ES-I3 (cell line): Measurements from ENCODE around the gene CAD.

Experiments used
- H3K36me3 ChIP-seq: 2 replicates; pipeline ENCODE4 v1.6.1; 2013; ENCODE audit warnings: mild to moderate bottlenecking, low read length, control low read depth, moderate library complexity; ENCODE audit not compliant: insufficient read depth
- H3K4me1 ChIP-seq: 2 replicates; pipeline ENCODE4 v1.6.1; 2013; ENCODE audit warnings: mild to moderate bottlenecking, control low read depth, low read length; ENCODE audit not compliant: insufficient read depth
- H3K9ac ChIP-seq: 2 replicates; pipeline ENCODE4 v1.6.1; 2013; ENCODE audit warnings: low read depth, mild to moderate bottlenecking, low read length, moderate library complexity
- H3K9me3 ChIP-seq: 2 replicates; pipeline ENCODE4 v1.6.1; 2013; ENCODE audit warnings: mild to moderate bottlenecking, low read length, moderate library complexity; ENCODE audit not compliant: control insufficient read depth, insufficient read depth

The CAD gene

GRCh38 chr2:27249159-27249890, 32.2 kb downstream of the CAD start:
- Histone ChIP-seq H3K9me3 (no peaks in the 10 kb centered on the region), H3K9ac (no peak overlapping the region)

DNA sequence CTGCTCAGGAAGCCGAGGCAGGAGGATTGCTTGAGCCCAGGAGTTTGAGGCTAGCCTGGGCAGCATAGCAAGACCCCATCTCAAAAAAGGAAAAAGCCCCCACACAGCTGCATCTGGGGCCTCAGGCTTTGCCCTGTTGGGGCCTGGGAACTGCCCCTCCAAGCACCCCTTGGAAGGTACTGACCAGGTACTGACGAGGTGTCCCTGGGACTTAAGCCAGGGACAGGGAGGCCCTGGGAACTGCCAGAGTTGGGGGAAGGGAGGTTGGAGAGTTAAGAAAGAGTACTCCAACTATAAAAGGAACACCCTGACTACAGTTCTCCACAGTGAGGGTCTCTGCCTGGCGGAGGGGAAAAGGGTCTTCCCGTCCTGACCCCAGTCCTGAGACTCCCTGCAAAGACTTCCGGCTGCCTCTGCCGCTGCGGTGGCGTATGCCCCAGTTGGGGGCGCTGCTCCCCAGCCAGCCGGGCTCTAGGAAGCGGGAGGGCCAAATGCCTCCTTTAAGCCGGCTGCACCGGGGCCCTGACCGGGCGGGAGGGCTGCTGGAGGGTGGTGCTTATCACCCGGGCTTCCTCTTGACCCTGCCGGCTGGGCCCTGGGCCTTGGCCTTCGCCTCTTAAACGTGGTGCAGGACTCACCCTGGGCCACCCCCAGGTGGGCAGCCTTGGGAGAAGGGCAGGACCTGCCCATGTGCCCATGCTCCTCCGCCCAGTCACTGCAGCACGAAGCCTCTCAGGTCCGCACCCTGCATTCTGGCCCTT, 32.9 kb downstream of the CAD start:
- H3K9ac ChIP-seq: peak overlapping the region; percentile 19; the same call in 1 of the 2 replicates
- H3K9me3 ChIP-seq: no peaks in the 10 kb centered on the region
- no peaks in the 10 kb centered on the region; the same call in 1 of the 2 replicates for H3K4me1 ChIP-seq
- no peaks in the 10 kb centered on the region for H3K36me3 ChIP-seq

More at GRCh38 chr2:27249159-27249890, 32.2 kb downstream of the CAD start:
- H3K4me1 ChIP-seq: no peaks in the 10 kb centered on the region; the same call in 1 of the 2 replicates
- H3K36me3 ChIP-seq: 0 out of 2 replicates have a peak, but pooled peaks cover under 1% of the 10 kb centered on the region

DNA sequence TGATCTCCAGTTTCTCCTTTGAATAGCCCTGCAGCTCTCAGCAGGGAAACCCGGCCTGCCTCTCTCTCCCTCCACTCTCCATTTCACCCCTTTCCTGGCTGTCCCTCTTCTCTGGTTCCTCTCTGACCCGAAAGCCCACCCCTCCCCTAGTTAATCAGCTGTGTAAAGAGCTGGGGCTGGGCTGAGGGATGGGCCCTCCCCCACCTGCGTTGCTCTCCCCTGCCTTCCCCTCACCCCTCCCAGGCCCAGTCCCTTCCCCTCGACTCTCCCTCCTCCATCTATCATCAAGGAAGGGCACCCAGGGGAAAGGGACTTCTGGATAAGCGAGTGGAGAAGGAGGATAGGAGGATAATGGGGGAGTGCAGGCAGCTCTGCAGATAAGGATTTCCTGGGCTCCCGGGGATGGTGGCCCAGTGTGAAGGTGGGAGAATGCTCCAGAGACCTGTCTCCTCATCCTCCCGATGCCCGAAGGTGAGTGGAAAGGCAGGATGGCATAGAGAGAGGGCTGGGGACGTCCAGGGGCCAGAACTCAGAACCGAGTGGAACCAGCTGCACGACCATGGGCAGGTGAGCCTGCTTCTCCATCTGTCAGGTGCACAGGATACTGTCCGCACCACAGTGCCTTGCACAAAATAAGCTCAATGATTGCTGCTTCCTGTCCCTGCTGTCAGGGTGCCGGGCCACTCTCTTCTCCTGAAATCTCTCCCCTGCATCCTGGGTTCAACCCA, 33.6 kb downstream of the CAD start:
- Histone ChIP-seq H3K36me3 (no peaks in the 10 kb centered on the region), H3K4me1 (no peaks in the 10 kb centered on the region; the same call in 1 of the 2 replicates), H3K9me3 (no peaks in the 10 kb centered on the region), H3K9ac (0 out of 2 replicates have a peak overlapping the region, but pooled peaks have one; percentile 19)

GRCh38 chr2:27251766-27252165, 34.6 kb downstream of the CAD start:
- H3K9me3 ChIP-seq: no peaks in the 10 kb centered on the region
- H3K4me1 ChIP-seq: no peaks in the 10 kb centered on the region; the same call in 1 of the 2 replicates
- H3K36me3 ChIP-seq: no peaks in the 10 kb centered on the region
- H3K9ac ChIP-seq: no peak overlapping the region

DNA sequence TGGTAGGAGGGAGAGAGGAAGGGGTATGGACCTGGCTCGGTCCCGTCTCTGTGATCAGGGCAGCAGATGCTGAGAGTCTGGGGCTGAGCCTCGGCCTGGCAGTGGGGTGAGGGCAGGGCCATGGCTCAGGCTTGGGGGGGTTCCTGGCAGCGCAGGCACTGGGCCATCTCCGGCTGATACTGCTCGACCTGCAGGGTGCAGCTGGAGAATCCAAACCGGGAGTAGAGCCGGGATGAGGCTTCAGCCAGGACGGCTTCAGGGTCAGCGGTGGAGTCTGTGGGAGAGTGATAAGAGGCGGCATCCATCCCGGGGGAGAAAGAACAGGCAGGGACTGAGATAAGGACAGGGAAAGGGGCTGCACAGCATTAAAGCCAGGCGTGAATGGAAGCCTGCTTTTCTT, 38.0 kb downstream of the CAD start:
- Histone ChIP-seq H3K4me1 (no peaks in the 10 kb centered on the region; the same call in 1 of the 2 replicates), H3K9ac (no peak overlapping the region), H3K9me3 (no peaks in the 10 kb centered on the region), H3K36me3 (no peaks in the 10 kb centered on the region)

DNA sequence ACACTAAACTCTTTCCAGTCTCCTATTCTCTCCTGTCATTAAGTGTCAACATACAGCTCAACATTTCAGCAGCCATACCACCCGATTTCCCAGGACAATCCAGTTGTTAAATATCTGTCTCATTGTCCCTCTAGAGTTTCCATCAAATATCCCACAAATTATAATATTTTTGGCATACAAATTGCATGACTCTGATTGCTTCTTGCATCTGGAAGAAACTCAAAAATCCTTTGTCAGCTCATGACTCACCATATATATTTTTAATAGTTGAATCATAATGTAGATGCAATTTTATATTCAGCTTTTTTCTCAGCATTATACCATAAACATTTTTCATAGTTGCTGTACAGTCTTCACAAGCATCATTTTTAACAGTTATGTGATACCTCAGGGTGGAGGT, 38.5 kb downstream of the CAD start:
- H3K4me1 ChIP-seq: no peaks in the 10 kb centered on the region; the same call in 1 of the 2 replicates
- no peaks in the 10 kb centered on the region for H3K36me3 ChIP-seq
- H3K9me3 ChIP-seq: no peaks in the 10 kb centered on the region
- H3K9ac ChIP-seq: no peak overlapping the region

- no peaks in the 10 kb centered on the region for H3K9me3 ChIP-seq
- no peak overlapping the region for H3K9ac ChIP-seq
Measured at GRCh38 chr2:27256855-27257454, 39.8 kb downstream of the CAD start.

GRCh38 chr2:27258051-27258450, 40.9 kb downstream of the CAD start:
- peaks cover 4% of the 10 kb centered on the region; the same call in 1 of the 2 replicates for H3K4me1 ChIP-seq
- H3K9me3 ChIP-seq: no peaks in the 10 kb centered on the region
- H3K36me3 ChIP-seq: no peaks in the 10 kb centered on the region

More at GRCh38 chr2:27256855-27257454, 39.8 kb downstream of the CAD start:
- H3K4me1 ChIP-seq: peaks cover 4% of the 10 kb centered on the region; the same call in 1 of the 2 replicates
- H3K36me3 ChIP-seq: no peaks in the 10 kb centered on the region

DNA sequence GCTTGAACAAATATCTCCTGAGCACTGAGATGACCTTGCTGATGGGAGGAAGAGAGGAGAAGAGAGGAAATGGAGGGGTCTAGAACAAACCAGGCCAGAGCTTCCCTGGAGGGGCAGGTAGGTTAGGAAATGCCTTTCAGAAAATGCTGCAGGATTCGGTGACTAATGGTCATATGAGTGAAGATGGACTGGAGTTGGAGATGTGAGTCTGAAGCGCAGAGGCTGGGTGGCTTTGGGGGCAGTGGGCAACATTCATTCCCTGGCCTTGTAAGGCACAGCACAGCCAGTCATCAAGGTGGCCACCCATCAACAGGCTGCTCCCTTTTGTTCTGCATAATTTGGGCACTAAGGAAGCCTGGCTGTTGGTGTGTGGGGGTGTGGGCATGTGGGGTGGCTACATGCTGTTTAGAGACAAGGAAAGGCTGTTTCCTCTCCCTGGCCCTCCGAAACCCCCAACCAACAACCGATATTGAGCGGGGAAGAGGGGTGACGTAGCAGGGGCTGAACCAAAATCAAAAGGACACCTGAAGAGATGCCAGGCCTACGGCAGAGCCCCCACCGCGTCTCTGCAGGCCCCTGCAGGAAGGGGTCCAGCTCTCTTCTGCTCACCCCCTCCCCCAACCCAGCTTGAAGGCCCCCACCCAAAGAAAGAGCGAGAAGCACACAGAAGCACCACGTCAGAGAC, 44.2 kb downstream of the CAD start:
- no peaks in the 10 kb centered on the region for H3K36me3 ChIP-seq
- H3K9me3 ChIP-seq: no peaks in the 10 kb centered on the region
- peak overlapping the region; percentile 61 for H3K9ac ChIP-seq
- peaks cover 4% of the 10 kb centered on the region for H3K4me1 ChIP-seq

More at GRCh38 chr2:27258051-27258450, 40.9 kb downstream of the CAD start:
- H3K9ac ChIP-seq: no peak overlapping the region

DNA sequence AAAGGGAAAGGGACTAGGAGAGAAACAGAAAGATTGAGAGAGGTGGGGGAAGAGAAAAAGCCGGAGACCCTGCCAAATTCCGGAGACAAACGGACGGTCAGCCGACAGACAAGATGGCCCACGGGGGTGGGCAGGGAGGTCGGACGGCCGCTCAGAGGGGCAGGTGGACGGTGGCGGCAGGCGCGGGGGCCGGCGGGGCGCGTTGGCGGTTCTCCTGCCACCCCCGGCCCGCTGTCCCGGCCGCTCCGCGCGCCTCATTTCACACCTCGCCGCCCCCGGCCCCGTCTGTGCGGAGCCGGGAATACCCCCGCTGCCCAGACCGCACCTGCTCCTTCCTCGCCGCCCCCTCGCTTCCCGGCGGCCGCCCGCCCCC, 44.7 kb downstream of the CAD start:
- Histone ChIP-seq H3K9ac (peak overlapping the region; percentile 61), H3K9me3 (no peaks in the 10 kb centered on the region), H3K36me3 (no peaks in the 10 kb centered on the region), H3K4me1 (peaks cover 4% of the 10 kb centered on the region)

DNA sequence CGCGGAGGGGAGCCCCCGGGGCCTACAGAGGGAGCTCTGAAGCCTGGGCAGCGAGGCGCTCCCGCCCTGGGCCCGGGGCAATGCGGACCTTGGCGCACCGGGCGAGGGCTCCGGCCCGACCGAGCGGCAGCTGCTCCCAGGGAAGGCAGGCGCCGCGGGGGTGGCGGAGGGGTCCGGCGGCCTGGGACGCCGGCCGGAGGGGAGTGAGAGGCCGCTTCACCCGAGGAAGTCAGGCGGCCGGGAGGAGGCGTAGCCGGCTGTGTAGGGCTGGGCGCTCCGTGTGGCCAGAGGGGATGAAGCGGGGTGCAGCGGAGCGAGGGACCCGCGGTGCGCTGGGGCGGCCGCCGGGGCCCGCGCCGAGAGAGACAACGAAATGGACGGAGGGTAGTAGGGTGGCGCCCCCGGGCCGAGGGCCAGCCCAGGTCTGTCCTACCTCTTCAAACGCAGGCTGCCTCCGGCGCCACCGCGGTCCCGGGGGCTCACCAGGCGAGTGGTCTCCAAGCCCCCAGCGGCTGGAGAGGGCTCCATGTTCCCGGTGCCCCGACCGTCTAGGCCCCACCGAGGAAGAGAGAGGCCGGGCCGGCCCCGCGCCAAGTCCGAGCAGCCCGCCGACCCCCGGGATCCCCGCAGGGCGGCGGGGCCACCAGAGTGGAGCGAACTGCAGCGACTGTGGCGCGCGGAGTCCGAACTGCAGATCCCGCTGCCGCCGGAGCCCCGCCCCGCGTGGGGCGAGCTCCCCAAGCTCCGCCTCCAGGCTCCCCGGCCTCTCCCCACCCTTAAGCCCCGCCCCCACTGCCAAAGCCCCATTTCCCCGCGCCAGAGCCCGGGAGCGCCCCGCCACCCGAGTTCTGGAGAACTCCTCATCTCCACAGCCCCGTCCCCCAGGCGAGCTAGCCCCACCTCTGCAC, 45.5 kb downstream of the CAD start, which contains the start of gene SLC30A3:
Gene SLC30A3, minus strand, starts transcription at position 669 of the 908 bp plus-strand sequence. Its CDS starts 141 bp downstream, at position 528.
- Histone ChIP-seq H3K36me3 (no peaks in the 10 kb centered on the region), H3K4me1 (peaks cover 4% of the 10 kb centered on the region), H3K9me3 (no peaks in the 10 kb centered on the region), H3K9ac (peak within 1 kb of the TSS; percentile 61)

GRCh38 chr2:27263287-27264252, 46.4 kb downstream of the CAD start:
- H3K9ac ChIP-seq: peak overlapping the region; percentile 61; the same call in 1 of the 2 replicates
- H3K9me3 ChIP-seq: no peaks in the 10 kb centered on the region
- no peaks in the 10 kb centered on the region for H3K36me3 ChIP-seq
- H3K4me1 ChIP-seq: peaks cover 4% of the 10 kb centered on the region
